IMR-90 (cell line): ENCODE results near the gene MYBPC3. TPM values are rescaled to one million over a fixed set of nuclear protein-coding genes. Genes with fewer than 3 reads are reported as not detected.

Experiments
- ATAC-seq: fragments of 200-7000 bp; cut with Tn5 transposase; 2 replicates; pipeline ENCODE4 v1.9.1; 2020; ENCODE audit warnings: low read depth, mild to moderate bottlenecking, moderate library complexity
- BruUV-seq: library from RNA; stranded (reverse); fragments of 400-500 nt; replicated peaks from 2 replicates; lab custom pipeline; 2021; lab: Mats Ljungman, UMichigan
- CTCF ChIA-PET: fragments of 300-600 bp; formaldehyde crosslinking; extraction: SDS; loops from one replicate; lab custom pipeline; 2021; ENCODE audit warnings: antibody characterized with exemption; lab: Yijun Ruan, JAX
- POLR2A ChIA-PET: fragments of 300-600 bp; sonication (Branson Sonifier 250); formaldehyde crosslinking; loops from one replicate; lab custom pipeline; 2022; ENCODE audit warnings: antibody characterized with exemption; ENCODE audit not compliant: unreplicated experiment; lab: Charles Lee
- DNase-seq: peaks from one replicate; pipeline ENCODE4 v3.0.0; 2013
- H2AFZ ChIP-seq: replicated peaks from 2 replicates; pipeline ENCODE3; 2013; ENCODE audit warnings: low read length, mild to moderate bottlenecking; ENCODE audit not compliant: poor library complexity
- H2AK5ac ChIP-seq: 2 replicates; pipeline ENCODE4 v1.6.1; 2013; ENCODE audit warnings: low read depth, low read length, inconsistent platforms
- H2AK9ac ChIP-seq: replicated peaks from 2 replicates; pipeline ENCODE3; 2013; ENCODE audit warnings: mild to moderate bottlenecking, low read depth, low read length, moderate library complexity; ENCODE audit not compliant: poor library complexity
- H2BK120ac ChIP-seq: 2 replicates; pipeline ENCODE4 v1.6.1; 2013; ENCODE audit warnings: low read depth, low read length, inconsistent platforms
- H2BK15ac ChIP-seq: 3 replicates; pipeline ENCODE4 v1.6.1; 2013; ENCODE audit warnings: low read depth, low read length, inconsistent platforms
- H2BK20ac ChIP-seq: 2 replicates; pipeline ENCODE4 v1.6.1; 2013; ENCODE audit warnings: low read depth, mild to moderate bottlenecking, inconsistent platforms, low read length, moderate library complexity
- H2BK5ac ChIP-seq: 2 replicates; pipeline ENCODE4 v1.6.1; 2013; ENCODE audit warnings: mild to moderate bottlenecking, low read depth, low read length, inconsistent platforms; ENCODE audit not compliant: poor library complexity, severe bottlenecking
- H3K14ac ChIP-seq: replicated peaks from 2 replicates; pipeline ENCODE4 v1.6.1; 2013; ENCODE audit warnings: low read depth, low read length, inconsistent platforms
- H3K18ac ChIP-seq: 2 replicates; pipeline ENCODE4 v1.6.1; 2013; ENCODE audit warnings: low read depth, low read length, control low read depth
- H3K23ac ChIP-seq: 2 replicates; pipeline ENCODE4 v1.6.1; 2013; ENCODE audit warnings: low read depth, low read length, inconsistent platforms
- H3K27ac ChIP-seq: 2 replicates; pipeline ENCODE4 v1.5.1; 2013; ENCODE audit warnings: mild to moderate bottlenecking, control low read depth, low read length; ENCODE audit not compliant: insufficient read depth
- H3K27me3 ChIP-seq: 2 replicates; pipeline ENCODE4 v1.6.1; 2013; ENCODE audit warnings: low read length; ENCODE audit not compliant: control insufficient read depth, insufficient read depth
- H3K36me3 ChIP-seq: 2 replicates; pipeline ENCODE4 v1.6.1; 2013; ENCODE audit warnings: low read length, mixed read lengths; ENCODE audit not compliant: control insufficient read depth, insufficient read depth
- H3K4ac ChIP-seq: 2 replicates; pipeline ENCODE4 v1.6.1; 2013; ENCODE audit warnings: low read depth, low read length, inconsistent platforms
- H3K4me1 ChIP-seq: 2 replicates; pipeline ENCODE4 v1.6.1; 2013; ENCODE audit warnings: low read length, mixed read lengths; ENCODE audit not compliant: control insufficient read depth, insufficient read depth
- H3K4me2 ChIP-seq: 2 replicates; pipeline ENCODE4 v1.6.1; 2013; ENCODE audit warnings: low read depth, mild to moderate bottlenecking, control low read depth, low read length, moderate library complexity
- H3K4me3 ChIP-seq: 2 replicates; pipeline ENCODE4 v1.5.1; 2013; ENCODE audit warnings: low read depth, mild to moderate bottlenecking, control low read depth, low read length, moderate library complexity; ENCODE audit not compliant: insufficient read depth
- H3K56ac ChIP-seq: 2 replicates; pipeline ENCODE4 v1.6.1; 2013; ENCODE audit warnings: low read length, inconsistent platforms; ENCODE audit not compliant: insufficient read depth; ENCODE audit errors: extremely low read depth
- H3K79me1 ChIP-seq, 2 experiments: 2 replicates each; pipeline ENCODE4 v1.6.1; 2013; ENCODE audit warnings: low read length in 2 of 2, inconsistent platforms in 1 of 2, low read depth in 1 of 2
- H3K9ac ChIP-seq: 2 replicates; pipeline ENCODE4 v1.6.1; 2013; ENCODE audit warnings: low read depth, low read length, control low read depth
- H3K9me1 ChIP-seq: 2 replicates; pipeline ENCODE4 v1.6.1; 2013; ENCODE audit warnings: low read length, inconsistent platforms; ENCODE audit not compliant: insufficient read depth
- H3K9me3 ChIP-seq: 2 replicates; pipeline ENCODE4 v1.6.1; 2013; ENCODE audit warnings: low read length; ENCODE audit not compliant: control insufficient read depth, insufficient read depth
- H4K20me1 ChIP-seq: 2 replicates; pipeline ENCODE4 v1.6.1; 2013; ENCODE audit warnings: low read length, inconsistent platforms; ENCODE audit not compliant: insufficient read depth
- H4K5ac ChIP-seq: 2 replicates; pipeline ENCODE4 v1.6.1; 2013; ENCODE audit warnings: mild to moderate bottlenecking, low read depth, low read length, control low read depth
- H4K8ac ChIP-seq, 2 experiments: 2 replicates each; pipeline ENCODE4 v1.6.1; 2013; ENCODE audit warnings: low read depth in 2 of 2, low read length in 2 of 2, control low read depth in 1 of 2, inconsistent platforms in 1 of 2
- H4K91ac ChIP-seq: 2 replicates; pipeline ENCODE4 v1.6.1; 2013; ENCODE audit warnings: low read depth, low read length, inconsistent platforms; ENCODE audit not compliant: insufficient read depth
- BHLHE40 ChIP-seq: fragments of 150-350 bp; IDR thresholded peaks from 2 replicates; pipeline ENCODE4 v1.6.1; 2016; ENCODE audit warnings: mild to moderate bottlenecking, low read depth, low read length
- CHD1 ChIP-seq: IDR thresholded peaks from 2 replicates; pipeline ENCODE4 v1.6.1; 2012; ENCODE audit warnings: low read depth, low read length, improper control_type of control experiment
- MAFK ChIP-seq: IDR thresholded peaks from 2 replicates; pipeline ENCODE4 v1.6.1; 2012; ENCODE audit warnings: low read depth, low read length, improper control_type of control experiment
- MAZ ChIP-seq: IDR thresholded peaks from 2 replicates; pipeline ENCODE4 v1.6.1; 2012; ENCODE audit warnings: low read depth, mild to moderate bottlenecking, low read length, improper control_type of control experiment, moderate library complexity, borderline replicate concordance
- MXI1 ChIP-seq: IDR thresholded peaks from 2 replicates; pipeline ENCODE4 v1.6.1; 2012; ENCODE audit warnings: low read depth, mild to moderate bottlenecking, low read length, moderate library complexity, borderline replicate concordance
- NFE2L2 ChIP-seq: fragments of 150-350 bp; IDR thresholded peaks from 2 replicates; pipeline ENCODE4 v1.6.1; 2016; ENCODE audit warnings: low read depth, mild to moderate bottlenecking, low read length
- POLR2A ChIP-seq: IDR thresholded peaks from 2 replicates; pipeline ENCODE4 v1.6.1; 2012; ENCODE audit warnings: mild to moderate bottlenecking, low read depth, low read length
- RCOR1 ChIP-seq: IDR thresholded peaks from 2 replicates; pipeline ENCODE4 v1.6.1; 2012; ENCODE audit warnings: mild to moderate bottlenecking, low read length, improper control_type of control experiment; ENCODE audit not compliant: insufficient replicate concordance
- SMC3 ChIP-seq: fragments of 150-350 bp; IDR thresholded peaks from 2 replicates; pipeline ENCODE4 v1.6.1; 2016; ENCODE audit warnings: low read depth, mild to moderate bottlenecking, antibody characterized with exemption, low read length, moderate library complexity
- whole genome bisulfite sequencing, 2 experiments: methylation state at CpG; one replicate each; pipeline versions ENCODE4 v1.1.5 to v1.1.7; 2013; ENCODE audit warnings: missing lambda C conversion rate in 2 of 2; ENCODE audit not compliant: insufficient read length in 1 of 2; ENCODE audit errors: extremely low coverage in 2 of 2; 5-methylcytosine and 5-hydroxymethylcytosine counted together
- dilution Hi-C: fragments of 300-500 bp; cut with HindIII; formaldehyde crosslinking; loops from one replicate; pipeline ENCODE4 v1.14.3; 2018; ENCODE audit warnings: low sequenced_read_pairs; ENCODE audit not compliant: unreplicated experiment
- in situ Hi-C: fragments of 300-500 bp; cut with MboI; formaldehyde crosslinking; loops from 3 replicates; pipeline ENCODE4 v1.14.3; 2019; ENCODE audit warnings: low sequenced_read_pairs, inconsistent platforms, mixed read lengths
- intact Hi-C: fragments of 100-400 bp; cut with micrococcal nuclease; formaldehyde crosslinking; loops from 2 replicates; pipeline ENCODE4 v1.10.0; 2022
- polyA plus RNA-seq, 3 experiments: library from polyadenylated mRNA; depleted of rRNA; stranded (reverse); fragments of >200 nt; gene quantifications; 2 replicates each; pipeline ENCODE4 v1.2.3, GENCODE V29; 2012; ENCODE audit warnings: low replicate concordance in 1 of 3
- total RNA-seq: library from RNA; depleted of rRNA; stranded (reverse); fragments of >200 nt; gene quantifications from 2 replicates; pipeline ENCODE4 v1.2.3, GENCODE V29; 2012
- TF ChIP-seq, protein P1 (sequence below): conservative IDR thresholded peaks from 2 replicates; pipeline ENCODE4 v1.5.1; 2012; ENCODE audit warnings: mild to moderate bottlenecking, low read depth, low read length, improper control_type of control experiment
- TF ChIP-seq, protein P2 (sequence below): fragments of 150-350 bp; IDR thresholded peaks from 2 replicates; pipeline ENCODE4 v1.6.1; 2016; ENCODE audit warnings: low read depth, mild to moderate bottlenecking, low read length, moderate library complexity, borderline replicate concordance

Gene MYBPC3
- total and polyA plus RNA-seq, 2 of the 4 experiments (the other 2 are of a cell fraction): not detected

DNA sequence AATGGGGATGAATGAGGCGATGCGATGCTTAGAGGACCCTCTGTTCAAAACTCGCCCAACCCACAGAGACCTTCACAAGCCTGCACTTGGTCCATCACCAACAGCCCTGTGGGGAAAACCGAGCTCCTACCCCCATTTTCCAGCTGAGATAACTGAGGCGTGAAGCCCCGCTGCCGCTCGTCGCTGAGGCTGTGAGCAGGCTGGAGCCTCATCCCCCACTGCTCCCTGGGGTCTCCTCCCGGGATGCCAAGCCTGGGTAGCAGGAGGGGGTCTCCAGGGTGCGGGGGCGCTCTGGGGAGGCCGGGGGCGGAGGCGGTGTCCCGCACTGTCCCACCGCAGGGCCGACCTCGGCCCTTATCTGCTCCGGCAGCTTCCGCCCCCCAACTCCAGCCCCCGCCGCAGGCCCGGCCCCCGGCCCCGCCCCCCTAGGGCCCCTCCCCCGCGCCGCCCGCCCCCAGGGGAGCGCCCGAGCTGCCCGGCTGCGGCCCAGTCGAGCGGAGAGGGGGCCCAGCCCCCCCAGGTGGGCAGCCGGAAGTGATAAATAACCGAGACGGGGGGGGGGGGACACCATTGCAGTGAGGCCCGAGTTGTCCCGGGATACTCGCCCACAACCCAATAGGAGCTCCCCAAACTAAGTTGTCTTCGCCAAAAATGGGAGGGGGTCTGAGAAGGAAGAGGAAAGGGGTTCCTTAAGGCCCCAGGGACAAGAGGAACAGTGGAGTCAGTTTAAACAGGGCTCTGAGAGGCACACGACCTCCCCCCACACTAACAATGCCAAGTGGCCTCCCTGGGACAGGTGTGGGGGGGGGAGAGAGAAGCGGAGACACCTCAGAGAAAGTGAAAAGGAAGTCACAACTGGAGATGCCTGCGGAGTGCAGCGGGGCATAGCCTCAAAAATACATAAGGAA is 47.6 kb upstream of the MYBPC3 start (continued):
- TF ChIP-seq, protein P1, sequence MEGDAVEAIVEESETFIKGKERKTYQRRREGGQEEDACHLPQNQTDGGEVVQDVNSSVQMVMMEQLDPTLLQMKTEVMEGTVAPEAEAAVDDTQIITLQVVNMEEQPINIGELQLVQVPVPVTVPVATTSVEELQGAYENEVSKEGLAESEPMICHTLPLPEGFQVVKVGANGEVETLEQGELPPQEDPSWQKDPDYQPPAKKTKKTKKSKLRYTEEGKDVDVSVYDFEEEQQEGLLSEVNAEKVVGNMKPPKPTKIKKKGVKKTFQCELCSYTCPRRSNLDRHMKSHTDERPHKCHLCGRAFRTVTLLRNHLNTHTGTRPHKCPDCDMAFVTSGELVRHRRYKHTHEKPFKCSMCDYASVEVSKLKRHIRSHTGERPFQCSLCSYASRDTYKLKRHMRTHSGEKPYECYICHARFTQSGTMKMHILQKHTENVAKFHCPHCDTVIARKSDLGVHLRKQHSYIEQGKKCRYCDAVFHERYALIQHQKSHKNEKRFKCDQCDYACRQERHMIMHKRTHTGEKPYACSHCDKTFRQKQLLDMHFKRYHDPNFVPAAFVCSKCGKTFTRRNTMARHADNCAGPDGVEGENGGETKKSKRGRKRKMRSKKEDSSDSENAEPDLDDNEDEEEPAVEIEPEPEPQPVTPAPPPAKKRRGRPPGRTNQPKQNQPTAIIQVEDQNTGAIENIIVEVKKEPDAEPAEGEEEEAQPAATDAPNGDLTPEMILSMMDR: no peak

DNA sequence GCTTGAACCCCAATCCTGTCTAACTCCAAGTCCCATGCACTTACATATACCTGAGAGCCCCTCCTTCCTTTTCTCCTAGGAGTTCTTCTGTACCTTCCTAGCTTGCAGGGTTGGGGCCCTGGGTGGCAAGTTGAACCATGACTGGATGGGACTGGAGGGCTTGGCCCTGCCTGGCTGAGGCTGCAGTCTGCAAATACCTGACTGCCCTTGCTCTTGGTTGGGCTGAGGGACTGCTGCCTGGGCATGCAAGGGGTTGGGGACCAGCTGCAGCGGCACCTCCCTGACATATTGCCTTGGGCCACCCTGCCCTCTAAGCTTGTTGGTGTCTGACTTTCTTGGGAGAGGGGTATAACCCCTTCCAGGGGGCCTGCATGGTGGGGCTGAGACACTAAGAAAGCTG is 46.0 kb upstream of the MYBPC3 start:
- Histone ChIP-seq H3K4me2 (no peak overlapping the region), H4K5ac (no peak overlapping the region), H3K9me1 (peaks cover 6% of the 10 kb centered on the region), H3K9ac (no peak overlapping the region), H2BK15ac (no peak overlapping the region), H3K36me3 (no peaks in the 10 kb centered on the region), H3K18ac (no peak overlapping the region), H3K27ac (no peak overlapping the region), H4K91ac (no peak overlapping the region), H4K8ac (no peak overlapping the region), H3K14ac (no peak overlapping the region), H2AK5ac (no peak overlapping the region), H3K79me1 (no peaks in the 10 kb centered on the region), H3K4me3 (no peak overlapping the region), H2BK120ac (no peak overlapping the region), H2BK5ac (no peak overlapping the region), H3K9me3 (no peaks in the 10 kb centered on the region), H2BK20ac (no peak overlapping the region), H2AFZ (no peak overlapping the region), H3K4me1 (peaks cover 12% of the 10 kb centered on the region), H3K23ac (no peak overlapping the region), H2AK9ac (no peak overlapping the region), H3K4ac (no peak overlapping the region), H3K56ac (no peak overlapping the region), H3K27me3 (no peaks in the 10 kb centered on the region), H4K20me1 (no peaks in the 10 kb centered on the region)
- no peak for DNase-seq
- POLR2A ChIA-PET: no interaction called here
- no peak for ATAC-seq
- in situ Hi-C loops (no loop called here), intact Hi-C loops (no loop called here), dilution Hi-C loops (no loop called here)
- no TSS peak for BruUV-seq
- WGBS, 2 experiments: no CpG with 5 or more reads among the region's 1 CpG
- CTCF ChIA-PET: no interaction called here
- TF ChIP-seq CHD1: no peak
- TF ChIP-seq POLR2A: no peak
- no peak for TF ChIP-seq SMC3
- no peak for TF ChIP-seq BHLHE40
- no peak for TF ChIP-seq MAFK
- no peak for TF ChIP-seq RCOR1
- TF ChIP-seq, protein P2, sequence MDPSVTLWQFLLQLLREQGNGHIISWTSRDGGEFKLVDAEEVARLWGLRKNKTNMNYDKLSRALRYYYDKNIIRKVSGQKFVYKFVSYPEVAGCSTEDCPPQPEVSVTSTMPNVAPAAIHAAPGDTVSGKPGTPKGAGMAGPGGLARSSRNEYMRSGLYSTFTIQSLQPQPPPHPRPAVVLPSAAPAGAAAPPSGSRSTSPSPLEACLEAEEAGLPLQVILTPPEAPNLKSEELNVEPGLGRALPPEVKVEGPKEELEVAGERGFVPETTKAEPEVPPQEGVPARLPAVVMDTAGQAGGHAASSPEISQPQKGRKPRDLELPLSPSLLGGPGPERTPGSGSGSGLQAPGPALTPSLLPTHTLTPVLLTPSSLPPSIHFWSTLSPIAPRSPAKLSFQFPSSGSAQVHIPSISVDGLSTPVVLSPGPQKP: no peak
- TF ChIP-seq MAZ: no peak
- no peak for TF ChIP-seq MXI1
- TF ChIP-seq NFE2L2: no peak
